Hepatocyte (in vitro differentiated cells): ENCODE measurements around the gene GPRIN3. TPM values are rescaled to one million over a fixed set of nuclear protein-coding genes. Genes with fewer than 3 reads are reported as not detected.

Source experiments
- DNase-seq: peaks from one replicate; pipeline ENCODE4 v3.0.0-alpha.2; 2016; ENCODE audit warnings: low spot score
- H2AFZ ChIP-seq: fragments of 200-600 bp; sonication (generic); 2 replicates; pipeline ENCODE4 v1.6.0; 2016; ENCODE audit warnings: antibody characterized with exemption, mild to moderate bottlenecking
- H3K27ac ChIP-seq: fragments of 200-600 bp; sonication (generic); 2 replicates; pipeline ENCODE4 v1.5.1; 2016; ENCODE audit warnings: mild to moderate bottlenecking
- H3K27me3 ChIP-seq: fragments of 200-600 bp; sonication (generic); 2 replicates; pipeline ENCODE4 v1.6.1; 2016
- H3K36me3 ChIP-seq: fragments of 200-600 bp; sonication (generic); replicated peaks from 2 replicates; pipeline ENCODE4 v1.5.1; 2016; ENCODE audit warnings: low read depth; ENCODE audit not compliant: insufficient read depth
- H3K4me1 ChIP-seq: fragments of 200-600 bp; sonication (generic); 2 replicates; pipeline ENCODE4 v1.5.1; 2016; ENCODE audit warnings: mild to moderate bottlenecking, moderate library complexity; ENCODE audit not compliant: insufficient read depth
- H3K4me2 ChIP-seq: fragments of 200-600 bp; sonication (generic); 2 replicates; pipeline ENCODE4 v1.6.0; 2016
- H3K4me3 ChIP-seq: fragments of 200-600 bp; sonication (generic); 2 replicates; pipeline ENCODE4 v1.5.1; 2016; ENCODE audit warnings: mild to moderate bottlenecking
- H3K79me2 ChIP-seq: fragments of 200-600 bp; sonication (generic); 2 replicates; pipeline ENCODE4 v1.6.0; 2017; ENCODE audit warnings: mild to moderate bottlenecking
- H3K9me2 ChIP-seq: fragments of 200-600 bp; sonication (generic); replicated peaks from 2 replicates; pipeline ENCODE4 v1.6.0; 2017; ENCODE audit warnings: mild to moderate bottlenecking; ENCODE audit not compliant: insufficient read depth
- H3K9me3 ChIP-seq: fragments of 200-600 bp; sonication (generic); 2 replicates; pipeline ENCODE4 v1.5.1; 2016; ENCODE audit warnings: low read depth, mild to moderate bottlenecking
- H4K20me1 ChIP-seq: fragments of 200-600 bp; sonication (generic); 2 replicates; pipeline ENCODE4 v1.6.0; 2016; ENCODE audit warnings: mild to moderate bottlenecking; ENCODE audit not compliant: insufficient read depth, poor library complexity, severe bottlenecking
- EZH2 ChIP-seq: fragments of 200-600 bp; sonication (generic); IDR thresholded peaks from 2 replicates; pipeline ENCODE4 v1.6.1; 2016; ENCODE audit warnings: antibody characterized with exemption, mild to moderate bottlenecking, borderline replicate concordance
- EZH2phosphoT487 ChIP-seq: fragments of 200-600 bp; sonication (generic); IDR thresholded peaks from one replicate; pipeline ENCODE4 v1.6.1; 2018; ENCODE audit warnings: antibody characterized with exemption, mild to moderate bottlenecking, low read depth, moderate library complexity; ENCODE audit not compliant: unreplicated experiment, severe bottlenecking
- WGBS: methylation state at CpG from one replicate; pipeline ENCODE4 v1.1.6; 2016; ENCODE audit warnings: low lambda C conversion rate; ENCODE audit errors: missing lambda C conversion rate; 5-methylcytosine and 5-hydroxymethylcytosine counted together
- polyA plus RNA-seq: library from polyadenylated mRNA; unstranded; fragments of >200 nt; fragmentation: Nextera tagmentation; extraction: Ambion mirVana; gene quantifications from 2 replicates; pipeline ENCODE4 v1.2.1, GENCODE V29; 2016
- total RNA-seq: library from RNA; depleted of rRNA; stranded (reverse); fragments of >200 nt; gene quantifications from 2 replicates; pipeline ENCODE4 v1.2.3, GENCODE V29; 2014
- TF ChIP-seq, protein P1 (sequence below): fragments of 200-600 bp; sonication (generic); IDR thresholded peaks from 2 replicates; pipeline ENCODE4 v1.5.1; 2016; ENCODE audit warnings: antibody characterized with exemption, mild to moderate bottlenecking; ENCODE audit not compliant: poor library complexity

The GPRIN3 gene
- total and polyA plus RNA-seq, 2 experiments from 2014 or later, result 0.64 to 3.0 TPM

DNA sequence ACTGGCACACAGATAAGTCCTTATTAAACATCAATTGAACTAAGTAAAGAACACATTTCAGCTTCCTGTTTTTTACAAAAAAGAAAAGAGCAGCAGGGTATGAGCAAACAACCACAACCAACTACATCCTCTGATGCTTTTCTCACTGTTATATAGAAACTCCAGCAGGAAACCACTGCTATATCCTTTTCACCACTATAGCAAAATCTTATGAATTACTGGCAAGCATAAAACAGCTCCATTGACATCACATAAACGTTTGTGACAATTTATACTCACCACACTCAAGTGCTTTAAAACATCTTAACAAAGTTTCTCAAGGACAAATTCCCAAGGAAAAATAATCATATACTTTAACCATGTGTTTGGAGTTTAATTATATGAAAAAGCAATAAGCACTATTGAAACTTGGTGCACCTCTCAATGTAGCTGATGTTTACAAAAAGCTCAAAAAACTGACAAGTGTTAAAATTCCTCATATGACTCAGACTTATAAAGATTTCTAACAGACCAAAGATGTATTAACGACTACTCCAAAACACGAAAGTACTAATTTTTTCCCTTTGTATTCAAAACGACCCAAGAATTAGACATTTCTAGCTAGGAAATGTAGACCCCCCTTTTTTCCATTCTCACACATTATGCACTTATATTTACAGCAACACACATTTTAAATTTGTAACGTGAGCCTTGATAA is 12.9 kb downstream of the GPRIN3 start:
- Histone ChIP-seq H3K9me2 (no peaks in the 10 kb centered on the region), H4K20me1 (no peaks in the 10 kb centered on the region), H3K4me3 (no peak overlapping the region), H3K9me3 (no peaks in the 10 kb centered on the region), H3K27me3 (no peaks in the 10 kb centered on the region), H3K4me2 (no peak overlapping the region), H3K36me3 (no peaks in the 10 kb centered on the region), H3K27ac (no peak overlapping the region), H2AFZ (no peak overlapping the region), H3K4me1 (peaks cover 18% of the 10 kb centered on the region), H3K79me2 (no peaks in the 10 kb centered on the region)
- no peak for DNase-seq
- WGBS, result 80% methylated on average over 5 of the region's 5 CpGs
- TF ChIP-seq, protein P1, sequence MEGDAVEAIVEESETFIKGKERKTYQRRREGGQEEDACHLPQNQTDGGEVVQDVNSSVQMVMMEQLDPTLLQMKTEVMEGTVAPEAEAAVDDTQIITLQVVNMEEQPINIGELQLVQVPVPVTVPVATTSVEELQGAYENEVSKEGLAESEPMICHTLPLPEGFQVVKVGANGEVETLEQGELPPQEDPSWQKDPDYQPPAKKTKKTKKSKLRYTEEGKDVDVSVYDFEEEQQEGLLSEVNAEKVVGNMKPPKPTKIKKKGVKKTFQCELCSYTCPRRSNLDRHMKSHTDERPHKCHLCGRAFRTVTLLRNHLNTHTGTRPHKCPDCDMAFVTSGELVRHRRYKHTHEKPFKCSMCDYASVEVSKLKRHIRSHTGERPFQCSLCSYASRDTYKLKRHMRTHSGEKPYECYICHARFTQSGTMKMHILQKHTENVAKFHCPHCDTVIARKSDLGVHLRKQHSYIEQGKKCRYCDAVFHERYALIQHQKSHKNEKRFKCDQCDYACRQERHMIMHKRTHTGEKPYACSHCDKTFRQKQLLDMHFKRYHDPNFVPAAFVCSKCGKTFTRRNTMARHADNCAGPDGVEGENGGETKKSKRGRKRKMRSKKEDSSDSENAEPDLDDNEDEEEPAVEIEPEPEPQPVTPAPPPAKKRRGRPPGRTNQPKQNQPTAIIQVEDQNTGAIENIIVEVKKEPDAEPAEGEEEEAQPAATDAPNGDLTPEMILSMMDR, result no peak
- no peak for TF ChIP-seq EZH2
- no peak for TF ChIP-seq EZH2phosphoT487

DNA sequence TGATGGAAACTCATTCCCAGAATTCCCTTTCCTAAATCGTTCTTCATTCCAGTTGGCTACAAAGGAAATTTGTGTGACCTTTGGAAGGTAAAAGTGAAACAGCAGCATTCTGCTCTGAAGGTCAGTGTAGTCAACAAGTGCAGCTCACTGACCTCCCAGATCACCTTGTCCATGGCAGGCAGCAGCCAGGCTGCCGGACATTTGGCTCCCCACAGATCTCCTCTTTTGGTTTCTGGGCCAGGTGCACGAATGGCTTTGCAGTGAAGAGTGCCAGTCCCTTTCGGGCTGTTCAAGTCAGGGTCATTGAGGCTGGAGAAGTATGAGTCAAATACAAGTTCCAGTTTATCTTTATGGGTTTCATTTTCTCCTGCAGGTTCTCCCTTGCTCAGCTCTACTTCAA is 14.3 kb downstream of the GPRIN3 start:
- H4K20me1 ChIP-seq, result no peaks in the 10 kb centered on the region
- no peak overlapping the region for H2AFZ ChIP-seq
- TF ChIP-seq EZH2phosphoT487, result no peak
- no peak for TF ChIP-seq EZH2
- TF ChIP-seq, protein P1, result no peak
- no peak for DNase-seq
- H3K79me2 ChIP-seq, result no peaks in the 10 kb centered on the region
- WGBS, result 88% methylated on average over 4 of the region's 4 CpGs
- H3K9me2 ChIP-seq, result no peaks in the 10 kb centered on the region
- no peak overlapping the region for H3K4me3 ChIP-seq
- no peaks in the 10 kb centered on the region for H3K27me3 ChIP-seq
- peaks cover 6% of the 10 kb centered on the region for H3K4me1 ChIP-seq
- H3K4me2 ChIP-seq, result no peak overlapping the region
- H3K36me3 ChIP-seq, result no peaks in the 10 kb centered on the region
- H3K27ac ChIP-seq, result no peak overlapping the region
- H3K9me3 ChIP-seq, result no peaks in the 10 kb centered on the region

DNA sequence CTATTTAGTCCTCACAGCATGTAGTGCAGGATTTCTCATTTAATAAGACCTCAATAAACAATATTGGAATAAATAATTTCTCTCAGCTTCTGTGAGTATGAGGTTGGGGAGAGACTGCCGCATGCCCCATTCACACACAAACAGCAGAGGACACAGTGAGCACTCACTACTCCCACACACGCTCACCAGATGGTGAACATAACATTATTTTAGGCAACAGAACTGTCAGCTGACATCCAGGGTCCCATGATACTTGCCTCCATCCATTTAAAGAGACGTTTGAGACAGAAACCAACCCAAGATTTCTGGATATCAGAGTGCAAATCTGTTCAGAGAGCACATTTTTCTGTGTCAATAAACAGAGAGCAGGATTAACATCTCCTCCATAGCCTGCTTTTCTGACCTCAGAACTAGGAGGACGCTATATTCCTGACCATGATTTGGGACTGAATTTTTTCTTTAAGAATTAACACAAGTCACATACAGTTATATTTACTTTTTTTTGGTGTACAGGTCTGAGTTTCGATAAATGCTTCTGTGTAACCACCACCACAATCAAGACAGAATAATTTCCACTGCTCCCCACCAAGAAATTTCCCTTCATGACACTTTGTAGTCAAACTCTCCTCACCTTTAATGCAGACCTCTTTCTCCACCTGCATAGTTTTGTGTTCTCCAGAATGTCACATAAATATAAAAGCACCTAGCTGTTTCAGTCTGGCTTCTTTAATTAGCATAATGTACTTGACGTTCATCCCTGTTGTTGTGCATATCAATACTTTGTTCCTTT is 16.7 kb downstream of the GPRIN3 start:
- peaks cover 3% of the 10 kb centered on the region for H3K4me1 ChIP-seq
- no peak overlapping the region for H2AFZ ChIP-seq
- no peaks in the 10 kb centered on the region for H3K36me3 ChIP-seq
- WGBS, result 85% methylated on average over 6 of the region's 6 CpGs
- no peaks in the 10 kb centered on the region for H3K27me3 ChIP-seq
- no peaks in the 10 kb centered on the region for H4K20me1 ChIP-seq
- no peaks in the 10 kb centered on the region for H3K9me3 ChIP-seq
- no peak overlapping the region for H3K27ac ChIP-seq
- no peaks in the 10 kb centered on the region for H3K79me2 ChIP-seq
- H3K4me2 ChIP-seq, result no peak overlapping the region
- H3K4me3 ChIP-seq, result no peak overlapping the region
- H3K9me2 ChIP-seq, result no peaks in the 10 kb centered on the region
- DNase-seq, result no peak
- no peak for TF ChIP-seq EZH2phosphoT487
- TF ChIP-seq EZH2, result no peak

DNA sequence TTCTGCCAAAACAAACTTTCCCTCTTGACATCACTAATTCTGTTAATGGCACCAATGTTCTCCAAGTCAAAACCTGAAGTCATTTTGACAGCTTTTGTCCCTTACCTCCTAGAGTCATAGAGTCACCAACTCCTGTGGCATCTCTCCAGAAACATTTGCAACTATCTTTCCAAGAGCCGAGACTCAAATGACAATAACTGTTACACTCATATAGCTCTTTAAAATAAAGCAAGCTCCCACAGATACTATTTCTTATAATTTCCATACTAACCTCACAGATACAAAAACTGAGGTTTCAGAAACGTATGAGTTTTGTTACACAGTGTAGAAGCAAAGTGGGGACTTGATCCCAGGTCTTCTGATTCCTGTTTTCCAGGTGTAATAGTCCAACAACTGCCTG is 18.3 kb downstream of the GPRIN3 start:
- H3K4me1 ChIP-seq, result no peaks in the 10 kb centered on the region
- H3K79me2 ChIP-seq, result no peaks in the 10 kb centered on the region
- 89% methylated on average over 2 of the region's 2 CpGs for WGBS
- no peaks in the 10 kb centered on the region for H3K36me3 ChIP-seq
- no peak overlapping the region for H3K4me3 ChIP-seq
- no peaks in the 10 kb centered on the region for H4K20me1 ChIP-seq
- TF ChIP-seq, protein P1, result no peak
- no peak for TF ChIP-seq EZH2phosphoT487
- TF ChIP-seq EZH2, result no peak
- H3K27ac ChIP-seq, result no peak overlapping the region
- no peak for DNase-seq
- no peak overlapping the region for H3K4me2 ChIP-seq
- no peaks in the 10 kb centered on the region for H3K27me3 ChIP-seq
- no peaks in the 10 kb centered on the region for H3K9me2 ChIP-seq
- H3K9me3 ChIP-seq, result no peaks in the 10 kb centered on the region
- H2AFZ ChIP-seq, result no peak overlapping the region
